HEK293 (cell line): Measurements from ENCODE around the gene GBA3.

Source experiments
- CTCF ChIA-PET: fragments of 350-600 bp; formaldehyde crosslinking; extraction: SDS; loops from one replicate; lab custom pipeline; 2021; ENCODE audit warnings: antibody characterized with exemption; lab: Yijun Ruan, JAX
- POLR2A ChIA-PET: fragments of 300-600 bp; formaldehyde crosslinking; extraction: SDS; loops from one replicate; lab custom pipeline; 2020; ENCODE audit warnings: antibody characterized with exemption, inconsistent platforms; lab: Yijun Ruan, JAX
- H3K27ac ChIP-seq: fragments of 200-500 bp; sonication (Bioruptor generic); 2 replicates; pipeline ENCODE4 v1.5.1; 2014; ENCODE audit warnings: low read depth, low read length, control low read depth, inconsistent platforms; ENCODE audit errors: extremely low read depth
- H3K36me3 ChIP-seq, 2 experiments: fragments of 200-500 bp in 1 of 2; sonication (Bioruptor generic) in 1 of 2; 1 replicate in 1 of 2; 2 replicates in 1 of 2; pipeline ENCODE4 v1.5.1; 2014 to 2017; ENCODE audit warnings: inconsistent platforms in 2 of 2, low read length in 2 of 2; ENCODE audit not compliant: control insufficient read depth in 2 of 2, insufficient read depth in 1 of 2
- H3K4me1 ChIP-seq: fragments of 200-500 bp; sonication (Bioruptor generic); 2 replicates; pipeline ENCODE4 v1.5.1; 2014; ENCODE audit warnings: mild to moderate bottlenecking, low read length, inconsistent platforms; ENCODE audit not compliant: control insufficient read depth, insufficient read depth
- H3K4me3 ChIP-seq: 2 replicates; pipeline ENCODE4 v1.5.1; 2011; ENCODE audit warnings: low read depth, mild to moderate bottlenecking, control low read depth, low read length, moderate library complexity
- H3K9me3 ChIP-seq: fragments of 200-500 bp; sonication (Bioruptor generic); 2 replicates; pipeline ENCODE4 v1.5.1; 2014; ENCODE audit warnings: low read depth, low read length, inconsistent platforms; ENCODE audit not compliant: control insufficient read depth, insufficient read depth
- GLI2 ChIP-seq: fragments of 450-650 bp; formaldehyde crosslinking; IDR thresholded peaks from 2 replicates; pipeline ENCODE4; 2017; ENCODE audit warnings: missing biosample characterization, missing genetic modification characterization, low read depth, borderline replicate concordance
- TSHZ1 ChIP-seq: fragments of 450-650 bp; formaldehyde crosslinking; IDR thresholded peaks from 2 replicates; pipeline ENCODE4 v1.5.1; 2016; ENCODE audit warnings: missing biosample characterization, missing genetic modification characterization, borderline replicate concordance
- ZBTB11 ChIP-seq: fragments of 450-650 bp; formaldehyde crosslinking; conservative IDR thresholded peaks from 2 replicates; pipeline ENCODE4 v1.5.1; 2016; ENCODE audit warnings: low read depth, missing biosample characterization, missing genetic modification characterization
- ZNF133 ChIP-seq: fragments of 450-650 bp; formaldehyde crosslinking; IDR thresholded peaks from 2 replicates; pipeline ENCODE4 v1.5.1; 2016; ENCODE audit warnings: missing biosample characterization, missing genetic modification characterization
- ZNF302 ChIP-seq: fragments of 450-650 bp; formaldehyde crosslinking; IDR thresholded peaks from 2 replicates; pipeline ENCODE4 v1.5.1; 2016; ENCODE audit warnings: missing biosample characterization, missing genetic modification characterization, low read depth
- ZNF335 ChIP-seq: fragments of 450-650 bp; formaldehyde crosslinking; conservative IDR thresholded peaks from 2 replicates; pipeline ENCODE4 v1.5.1; 2016; ENCODE audit warnings: missing biosample characterization, missing genetic modification characterization
- ZNF518A ChIP-seq: fragments of 450-650 bp; formaldehyde crosslinking; conservative IDR thresholded peaks from 2 replicates; pipeline ENCODE4 v1.5.1; 2016; ENCODE audit warnings: low read depth, missing biosample characterization, missing genetic modification characterization
- ZNF548 ChIP-seq: fragments of 450-650 bp; formaldehyde crosslinking; IDR thresholded peaks from 2 replicates; pipeline ENCODE4 v1.5.1; 2016; ENCODE audit warnings: missing biosample characterization, missing genetic modification characterization
- ZSCAN30 ChIP-seq: fragments of 450-650 bp; IDR thresholded peaks from 2 replicates; pipeline ENCODE4 v1.5.1; 2018; ENCODE audit warnings: missing biosample characterization, mild to moderate bottlenecking, missing genetic modification characterization, moderate library complexity
- TF ChIP-seq, protein P1 (sequence below): fragments of 450-650 bp; formaldehyde crosslinking; IDR thresholded peaks from 2 replicates; pipeline ENCODE4 v1.5.1; 2016; ENCODE audit warnings: missing biosample characterization, missing genetic modification characterization
- TF ChIP-seq, protein P2 (sequence below): fragments of 450-650 bp; formaldehyde crosslinking; IDR thresholded peaks from 2 replicates; pipeline ENCODE4 v1.5.1; 2017; ENCODE audit warnings: missing biosample characterization, missing genetic modification characterization

Gene GBA3

GRCh38 chr4:22730021-22730420, 37.3 kb downstream of the GBA3 start (continued):
- no peak for TF ChIP-seq ZNF518A (tag by site-specific recombination)
- TF ChIP-seq TSHZ1 (tag by site-specific recombination), result no peak
- no peak for TF ChIP-seq ZNF335 (tag by site-specific recombination)
- TF ChIP-seq ZSCAN30, result no peak
- no peak for TF ChIP-seq ZBTB11 (tag by site-specific recombination)
- TF ChIP-seq GLI2 (tag by site-specific recombination), result no peak

GRCh38 chr4:22733816-22734215, 41.1 kb downstream of the GBA3 start:
- no peaks in the 10 kb centered on the region for H3K4me1 ChIP-seq
- ChIA-PET CTCF (no interaction called here), POLR2A (no interaction called here)
- H3K36me3 ChIP-seq, result no peaks in the 10 kb centered on the region
- no peak overlapping the region for H3K4me3 ChIP-seq
- no peak for TF ChIP-seq ZNF133 (tag by site-specific recombination)
- TF ChIP-seq, protein P1, sequence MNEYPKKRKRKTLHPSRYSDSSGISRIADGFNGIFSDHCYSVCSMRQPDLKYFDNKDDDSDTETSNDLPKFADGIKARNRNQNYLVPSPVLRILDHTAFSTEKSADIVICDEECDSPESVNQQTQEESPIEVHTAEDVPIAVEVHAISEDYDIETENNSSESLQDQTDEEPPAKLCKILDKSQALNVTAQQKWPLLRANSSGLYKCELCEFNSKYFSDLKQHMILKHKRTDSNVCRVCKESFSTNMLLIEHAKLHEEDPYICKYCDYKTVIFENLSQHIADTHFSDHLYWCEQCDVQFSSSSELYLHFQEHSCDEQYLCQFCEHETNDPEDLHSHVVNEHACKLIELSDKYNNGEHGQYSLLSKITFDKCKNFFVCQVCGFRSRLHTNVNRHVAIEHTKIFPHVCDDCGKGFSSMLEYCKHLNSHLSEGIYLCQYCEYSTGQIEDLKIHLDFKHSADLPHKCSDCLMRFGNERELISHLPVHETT (tag by site-specific recombination), result no peak
- TF ChIP-seq, protein P2, sequence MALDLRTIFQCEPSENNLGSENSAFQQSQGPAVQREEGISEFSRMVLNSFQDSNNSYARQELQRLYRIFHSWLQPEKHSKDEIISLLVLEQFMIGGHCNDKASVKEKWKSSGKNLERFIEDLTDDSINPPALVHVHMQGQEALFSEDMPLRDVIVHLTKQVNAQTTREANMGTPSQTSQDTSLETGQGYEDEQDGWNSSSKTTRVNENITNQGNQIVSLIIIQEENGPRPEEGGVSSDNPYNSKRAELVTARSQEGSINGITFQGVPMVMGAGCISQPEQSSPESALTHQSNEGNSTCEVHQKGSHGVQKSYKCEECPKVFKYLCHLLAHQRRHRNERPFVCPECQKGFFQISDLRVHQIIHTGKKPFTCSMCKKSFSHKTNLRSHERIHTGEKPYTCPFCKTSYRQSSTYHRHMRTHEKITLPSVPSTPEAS, result no peak
- no peak for TF ChIP-seq ZNF302 (tag by site-specific recombination)
- no peak for TF ChIP-seq ZNF548 (tag by site-specific recombination)
- no peaks in the 10 kb centered on the region for H3K9me3 ChIP-seq
- H3K27ac ChIP-seq, result no peak overlapping the region
